Right kidney (tissue), 1 donor: ENCODE measurements around the gene UBA52.

Source experiments
- DNase-seq: peaks from one replicate; pipeline ENCODE4 v3.0.0-alpha.2; 2016

The UBA52 gene

DNA sequence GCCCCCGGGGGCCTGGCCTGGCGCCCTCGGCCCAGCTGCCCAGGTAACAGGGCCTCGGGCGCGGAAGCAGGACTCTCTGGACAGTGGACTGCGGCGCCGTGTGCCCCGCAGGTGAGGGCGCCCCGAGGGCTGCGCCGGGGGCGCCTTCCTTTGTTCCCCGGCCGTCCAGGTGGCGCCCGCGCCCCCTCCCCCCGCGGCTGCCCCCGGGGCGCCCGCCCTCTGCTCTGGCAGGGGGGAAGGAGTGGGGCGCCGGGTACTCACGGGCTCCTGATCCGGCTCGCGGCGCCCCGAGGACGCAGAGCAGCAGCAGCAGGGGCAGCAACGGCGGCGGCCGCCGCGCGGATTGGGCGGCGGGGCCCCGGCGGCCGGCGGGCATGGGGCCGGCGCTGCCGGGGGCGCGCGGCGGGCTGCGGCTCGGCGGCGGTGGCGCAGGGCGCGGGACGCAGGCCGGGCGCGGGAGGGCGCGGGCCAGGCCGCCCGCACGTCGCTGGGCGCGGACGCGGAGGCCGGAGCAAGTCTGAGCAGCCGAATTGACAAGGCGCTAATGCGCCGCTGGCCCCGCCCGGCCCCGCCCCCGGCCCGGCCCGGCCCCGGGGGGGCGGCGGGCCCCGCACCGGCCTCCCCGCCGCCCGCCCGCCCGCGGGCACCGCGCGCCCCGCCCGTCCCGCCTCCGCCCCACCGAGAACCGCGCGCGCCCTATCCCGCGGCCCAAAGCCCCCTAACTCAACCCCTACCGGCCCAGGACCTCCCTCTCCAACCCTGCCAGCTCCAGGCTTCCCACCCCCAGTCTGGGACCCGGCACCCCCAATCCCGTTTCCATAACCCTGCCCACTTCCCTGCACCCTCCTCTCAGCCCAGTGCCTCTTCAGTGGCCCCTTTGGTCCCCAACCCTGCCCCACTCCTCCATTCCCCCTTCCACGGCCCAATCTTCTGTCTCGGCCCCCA, 34.9 kb downstream of the UBA52 start, which contains the start of gene CRLF1:
TSS of gene CRLF1 (minus strand) at position 519 of the 945 bp plus-strand sequence. CDS start at position 376, 143 bp downstream.
- DNase-seq: no peak

GRCh38 chr19:18607226-18608101, 35.8 kb downstream of the UBA52 start:
- DNase-seq: no peak

- DNase-seq: no peak
These were observed 36.6 kb downstream of the UBA52 start for GRCh38 chr19:18608102-18608804.

- DNase-seq: no peak
These were observed 37.4 kb downstream of the UBA52 start for GRCh38 chr19:18608805-18609716.

DNA sequence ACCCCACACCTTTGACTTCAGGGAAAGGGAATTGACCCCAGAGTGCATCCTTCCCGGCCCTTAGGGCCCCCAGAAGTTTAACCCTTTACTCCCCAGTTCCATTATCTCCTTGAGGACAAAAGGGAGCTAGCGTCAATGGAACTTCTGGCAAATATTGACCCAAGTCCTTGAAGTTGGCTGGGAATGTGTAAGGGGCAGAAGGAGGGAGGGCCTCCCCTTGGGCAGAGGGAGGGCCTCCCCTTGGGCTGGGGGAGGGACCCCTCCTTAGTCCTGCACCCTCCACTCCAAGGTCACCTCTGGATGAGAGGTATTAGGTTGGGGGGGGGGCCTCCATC, 38.0 kb downstream of the UBA52 start:
- DNase-seq: no peak

DNA sequence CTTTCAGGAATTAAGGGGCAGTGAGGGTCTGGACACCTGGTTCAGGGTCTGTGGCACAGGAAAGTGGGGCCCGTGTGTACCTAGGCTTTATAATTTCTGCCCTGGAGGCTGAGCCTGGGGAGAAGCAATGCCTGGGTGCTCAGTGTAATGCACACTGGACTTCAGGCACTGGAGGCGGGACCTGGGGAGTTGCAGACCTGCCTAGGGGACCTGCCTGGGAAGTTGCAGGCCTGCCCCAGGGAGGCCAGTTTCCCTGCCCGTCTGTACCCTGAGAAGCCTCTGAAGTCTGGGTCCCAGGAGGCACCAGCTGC, 38.5 kb downstream of the UBA52 start:
- DNase-seq: no peak

- DNase-seq: no peak
These were observed 39.1 kb downstream of the UBA52 start for GRCh38 chr19:18610556-18611326.

DNA sequence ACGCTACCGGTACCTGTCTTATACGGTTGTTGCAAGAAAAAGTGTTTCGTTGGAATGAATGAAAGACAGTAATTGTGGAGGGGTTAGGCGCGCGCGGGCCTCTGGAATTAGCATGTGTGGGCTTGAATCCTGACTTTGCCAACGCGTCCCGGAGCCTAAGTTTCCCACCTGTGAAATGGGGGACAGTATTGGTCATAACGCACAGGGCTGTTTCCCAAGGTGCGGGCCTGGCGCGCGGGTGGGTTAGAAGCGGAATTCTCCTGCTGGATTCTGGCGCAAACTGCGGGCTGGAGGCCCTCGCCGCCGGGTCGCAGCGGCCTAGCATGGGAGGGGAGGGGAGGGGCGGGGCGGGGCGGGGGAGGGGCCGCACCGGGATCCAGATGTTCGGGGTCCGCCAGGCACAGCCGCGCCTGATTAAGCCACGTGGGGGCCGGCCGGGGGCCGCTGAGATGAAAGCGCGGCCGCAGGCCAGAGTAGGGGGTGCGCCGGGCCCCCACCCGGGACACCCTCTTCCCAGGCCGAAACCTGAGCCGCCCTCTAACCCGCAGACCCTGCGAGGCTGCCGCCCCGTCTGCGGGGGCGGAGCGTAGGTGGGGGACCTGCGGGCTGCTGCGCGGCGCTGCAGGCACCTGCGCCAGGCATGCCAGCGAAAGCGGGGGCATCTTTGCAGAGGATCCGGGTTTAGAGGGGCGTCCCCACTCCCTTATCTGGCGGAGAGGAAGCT, 39.8 kb downstream of the UBA52 start:
- no peak for DNase-seq

DNA sequence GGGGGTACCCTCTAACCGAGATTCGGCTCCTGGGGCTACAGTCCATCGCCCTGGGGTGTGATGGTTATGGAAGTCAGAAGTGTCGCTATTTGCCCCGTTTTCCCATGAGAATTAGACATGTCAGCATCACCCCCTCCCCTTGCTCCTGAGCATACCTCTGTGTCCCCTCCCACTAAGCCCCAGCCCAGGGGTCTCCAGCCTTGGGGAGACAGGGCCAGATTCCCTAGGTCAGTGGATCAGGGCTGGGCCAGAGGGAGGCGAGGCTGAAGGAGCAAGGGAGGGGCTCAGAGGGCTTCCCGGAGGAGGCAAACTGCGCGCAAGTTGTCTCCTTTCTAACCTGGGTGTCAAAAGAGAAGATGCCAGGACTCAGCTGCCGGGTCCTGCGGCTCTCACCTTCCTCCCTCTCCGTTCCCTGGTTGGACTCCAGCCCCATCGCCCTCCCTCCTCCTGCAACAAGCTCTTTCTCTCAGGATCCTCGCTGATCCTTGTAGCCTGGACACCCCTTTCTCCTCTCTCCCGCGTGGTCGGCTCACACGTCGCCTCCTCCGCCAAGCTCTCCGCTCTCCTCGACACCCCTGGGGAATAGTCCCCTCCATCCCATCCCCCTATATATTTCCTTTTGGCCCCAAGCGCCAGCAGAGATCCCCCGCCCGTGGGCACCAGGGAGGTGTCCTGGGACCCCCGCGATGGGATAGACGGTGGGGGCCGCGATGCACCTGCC, 40.6 kb downstream of the UBA52 start:
- no peak for DNase-seq

DNA sequence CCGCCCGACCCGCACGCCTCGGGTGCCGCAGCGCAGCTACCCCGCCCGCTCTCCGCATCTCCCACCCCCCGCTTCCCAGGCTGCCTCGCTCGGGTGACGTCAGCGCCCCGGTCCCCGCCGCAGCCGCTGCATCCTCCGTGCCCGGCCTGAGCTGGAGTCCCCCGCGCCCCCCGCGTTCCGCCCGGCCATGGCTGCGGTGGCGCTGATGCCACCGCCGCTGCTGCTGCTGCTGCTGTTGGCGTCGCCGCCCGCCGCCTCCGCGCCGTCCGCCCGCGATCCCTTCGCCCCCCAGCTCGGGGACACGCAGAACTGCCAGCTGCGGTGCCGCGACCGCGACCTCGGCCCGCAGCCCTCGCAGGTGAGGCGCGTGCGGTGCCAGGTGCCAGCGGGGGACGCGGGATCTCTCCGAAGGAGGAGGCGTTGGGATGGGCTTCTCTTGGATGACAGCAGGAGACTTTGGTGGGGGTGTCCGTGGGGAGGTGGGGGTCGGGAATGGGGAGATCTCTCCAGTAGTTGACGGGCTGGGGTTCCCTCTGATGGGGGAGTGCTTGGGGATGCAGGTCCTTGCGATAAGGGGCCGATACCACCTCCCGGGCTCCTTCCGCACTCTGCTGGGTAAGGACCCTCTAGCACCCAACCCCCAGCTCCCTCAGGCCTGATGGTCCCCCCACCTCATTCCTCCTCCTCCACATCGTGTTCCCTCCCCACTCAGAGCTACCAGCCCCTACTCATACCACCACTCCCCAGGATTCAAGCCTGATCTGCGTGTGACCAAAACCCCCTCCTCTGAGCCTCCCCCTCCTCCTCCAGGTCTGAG, 41.3 kb downstream of the UBA52 start, which contains the start of gene TMEM59L:
TSS of gene TMEM59L (plus strand) at position 99 of the 817 bp plus-strand sequence. CDS start at position 188, 89 bp downstream.
- no peak for DNase-seq

DNA sequence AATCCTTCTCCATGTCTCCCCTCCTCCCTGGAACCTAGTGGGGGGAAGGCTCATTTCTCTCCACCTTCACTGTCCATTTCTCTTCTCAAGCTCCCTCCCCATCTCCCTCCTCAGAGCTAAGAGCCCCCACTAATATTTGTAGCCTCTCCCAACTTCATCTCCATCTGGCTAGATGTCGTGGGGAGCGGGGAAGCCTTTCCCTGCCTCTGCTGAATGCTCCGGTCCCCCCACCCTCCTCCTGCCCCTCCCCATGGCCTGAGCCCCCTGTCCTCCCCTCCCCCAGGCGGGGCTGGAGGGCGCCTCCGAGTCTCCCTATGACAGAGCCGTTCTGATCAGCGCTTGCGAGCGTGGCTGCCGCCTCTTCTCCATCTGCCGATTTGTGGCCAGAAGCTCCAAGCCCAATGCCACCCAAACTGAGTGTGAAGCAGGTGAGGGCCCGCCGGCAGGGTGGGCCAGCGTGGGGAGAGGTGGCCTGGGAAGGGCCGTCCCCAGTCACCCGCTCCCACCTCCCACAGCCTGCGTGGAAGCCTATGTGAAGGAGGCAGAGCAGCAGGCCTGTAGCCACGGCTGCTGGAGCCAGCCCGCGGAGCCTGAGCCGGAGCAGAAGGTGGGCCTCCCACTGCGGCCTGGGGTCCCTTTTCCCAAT, 42.1 kb downstream of the UBA52 start:
- DNase-seq: no peak

DNA sequence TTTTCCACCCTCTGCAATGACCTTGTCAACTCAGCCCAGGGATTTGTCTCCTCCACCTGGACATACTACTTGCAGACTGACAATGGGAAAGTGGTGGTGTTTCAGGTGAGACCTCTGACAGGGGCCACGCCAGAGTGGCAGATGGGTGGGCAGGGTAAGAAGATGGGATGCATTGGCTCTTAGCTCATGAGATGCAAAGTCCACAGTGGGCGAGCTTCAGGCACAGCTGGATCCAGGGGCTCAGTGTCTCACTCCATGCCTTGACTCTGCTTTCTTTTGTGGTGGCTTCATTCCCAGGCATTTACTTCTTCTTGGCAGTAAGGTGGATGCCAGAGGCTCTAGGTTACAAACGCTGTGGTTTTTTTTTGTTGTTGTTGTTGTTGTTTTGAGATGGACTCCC, 44.4 kb downstream of the UBA52 start:
- DNase-seq: no peak

DNA sequence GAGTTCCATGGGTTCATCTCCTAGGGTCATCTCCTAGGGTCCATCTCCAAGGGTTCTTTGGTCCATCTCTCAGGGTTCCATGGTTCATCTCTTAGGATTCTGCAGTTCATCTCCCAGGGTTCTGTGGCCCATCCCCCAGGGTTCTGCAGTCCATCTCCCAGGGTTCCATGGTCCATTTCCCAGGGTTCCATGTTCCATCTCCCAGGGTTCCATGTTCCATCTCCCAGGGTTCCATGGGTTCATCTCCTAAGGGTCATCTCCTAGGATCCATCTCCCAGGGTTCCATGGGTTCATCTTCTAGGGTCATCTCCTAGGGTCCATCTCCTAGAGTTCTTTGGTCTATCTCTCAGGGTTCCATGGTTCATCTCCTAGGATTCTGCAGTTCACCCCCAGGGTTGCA, 45.9 kb downstream of the UBA52 start:
- no peak for DNase-seq

GRCh38 chr19:18618236-18618635, 46.6 kb downstream of the UBA52 start:
- no peak for DNase-seq

- no peak for DNase-seq
These were observed 48.7 kb downstream of the UBA52 start for GRCh38 chr19:18620311-18620710.

DNA sequence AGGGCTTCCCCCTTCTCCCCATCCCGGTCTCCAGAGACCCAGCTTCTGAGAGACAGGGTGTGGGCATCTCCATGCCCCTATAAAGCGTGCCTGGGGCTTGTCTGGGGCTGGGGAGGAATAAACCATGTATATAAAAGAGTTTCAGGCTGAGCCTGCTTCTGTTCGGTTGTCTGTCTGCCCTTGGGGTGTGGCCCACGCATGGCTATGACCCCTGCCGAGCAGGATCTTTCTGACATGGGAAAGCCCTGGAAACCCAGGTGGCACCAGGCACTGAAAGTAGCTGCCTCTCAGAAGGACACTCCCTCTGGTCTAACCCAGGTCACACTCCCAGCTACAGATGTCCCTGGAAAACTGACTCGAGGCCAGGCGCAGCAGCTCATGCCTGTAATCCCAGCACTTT, 49.2 kb downstream of the UBA52 start:
- DNase-seq: no peak

DNA sequence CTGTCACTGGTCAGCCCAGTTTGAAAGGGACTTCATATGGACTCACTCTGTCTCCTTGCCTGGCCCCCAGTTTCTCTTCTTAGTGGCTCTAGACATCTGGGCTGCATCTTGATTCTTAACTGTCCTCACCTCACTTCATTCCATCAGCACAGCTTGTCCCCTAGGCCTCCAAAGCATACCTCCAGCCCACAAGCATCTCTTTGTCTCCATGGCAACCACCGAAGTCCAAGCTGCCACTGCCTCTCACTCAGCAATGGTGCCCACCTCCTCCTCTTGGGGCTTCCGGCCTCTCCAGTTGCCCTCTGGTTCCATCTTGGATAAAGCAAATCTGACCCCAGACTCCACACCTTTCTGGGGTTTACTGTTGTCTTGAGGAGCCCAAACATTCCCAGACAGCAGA, 55.2 kb downstream of the UBA52 start:
- DNase-seq: no peak
